Measurements from ENCODE around the gene FBXO41.

The FBXO41 gene

GRCh38 chr2:73284296-73285158 is at the start of gene FBXO41:
FBXO41 (minus strand) TSS chr2:73284478; CDS start chr2:73269630, 14,848 bp downstream.
- no peak for FAIRE-seq

GRCh38 chr2:73334045-73334444 is 49.8 kb upstream of the FBXO41 start:
- FAIRE-seq = no peak

- FAIRE-seq = no peak
These were observed 49.3 kb upstream of the FBXO41 start for GRCh38 chr2:73333564-73333963.

- no peak for FAIRE-seq
These were observed 39.9 kb upstream of the FBXO41 start for GRCh38 chr2:73324126-73324725.

GRCh38 chr2:73323551-73323950 is 39.3 kb upstream of the FBXO41 start:
- no peak for FAIRE-seq

GRCh38 chr2:73314441-73314840 is 30.2 kb upstream of the FBXO41 start:
- no peak for FAIRE-seq

- no peak for FAIRE-seq
These were observed 23.4 kb upstream of the FBXO41 start for GRCh38 chr2:73307720-73308119.

GRCh38 chr2:73301636-73302035 is 17.4 kb upstream of the FBXO41 start:
- FAIRE-seq = no peak

GRCh38 chr2:73300926-73301325 is 16.6 kb upstream of the FBXO41 start:
- no peak for FAIRE-seq

- FAIRE-seq = no peak
These were observed 13.3 kb upstream of the FBXO41 start for GRCh38 chr2:73297586-73297985.

- no peak for FAIRE-seq
These were observed 12.9 kb upstream of the FBXO41 start for GRCh38 chr2:73297151-73297559.

- FAIRE-seq = no peak
These were observed 11.6 kb upstream of the FBXO41 start for GRCh38 chr2:73295751-73296400.

- no peak for FAIRE-seq
These were observed 10.0 kb upstream of the FBXO41 start for GRCh38 chr2:73294239-73294638.

- no peak for FAIRE-seq
These were observed 9.4 kb upstream of the FBXO41 start, which contains the start of gene EGR4 for GRCh38 chr2:73293534-73294171. EGR4 (minus strand) TSS chr2:73293548; CDS start chr2:73293317, 231 bp downstream.

- FAIRE-seq = no peak
These were observed 8.7 kb upstream of the FBXO41 start for GRCh38 chr2:73292906-73293533.

- FAIRE-seq = no peak
These were observed 8.1 kb upstream of the FBXO41 start for GRCh38 chr2:73292316-73292905.

- no peak for FAIRE-seq
These were observed 7.4 kb upstream of the FBXO41 start for GRCh38 chr2:73291461-73292315.

- FAIRE-seq = no peak
These were observed 6.8 kb upstream of the FBXO41 start for GRCh38 chr2:73291093-73291460.

GRCh38 chr2:73290049-73290839 is 6.0 kb upstream of the FBXO41 start:
- FAIRE-seq = no peak

- no peak for FAIRE-seq
These were observed 5.0 kb upstream of the FBXO41 start for GRCh38 chr2:73289304-73289703.

All from colon (tissue), 2 donors.